22Rv1 (cell line): ENCODE measurements around the gene TSACC.
A peak's percentile ranks its signal among the peaks of the same experiment; 100 is the strongest.

ENCODE experiments used
- H3K27ac ChIP-seq: fragments of 450-650 bp; 2 replicates; pipeline ENCODE4 v1.5.1; 2017
- CTCF ChIP-seq: fragments of 450-650 bp; IDR thresholded peaks from 2 replicates; pipeline ENCODE4 v1.5.1; 2017; ENCODE audit warnings: mild to moderate bottlenecking
- ZFX ChIP-seq: fragments of 450-650 bp; IDR thresholded peaks from 2 replicates; pipeline ENCODE4 v1.6.1; 2017; ENCODE audit warnings: antibody characterized with exemption, borderline replicate concordance

The TSACC gene

GRCh38 chr1:156359249-156359648 is 20.9 kb downstream of the TSACC start:
- TF ChIP-seq ZFX (no peak), CTCF (no peak)
- no peak overlapping the region for H3K27ac ChIP-seq

- H3K27ac ChIP-seq, result no peak overlapping the region
- peak; percentile 22; the same call in 1 of the 2 replicates for TF ChIP-seq CTCF
- no peak for TF ChIP-seq ZFX
These were observed 21.6 kb downstream of the TSACC start for GRCh38 chr1:156359973-156360372.

- TF ChIP-seq CTCF (no peak), ZFX (no peak)
- no peak overlapping the region for H3K27ac ChIP-seq
These were observed 22.2 kb downstream of the TSACC start for GRCh38 chr1:156360534-156360933.

GRCh38 chr1:156365754-156366153 is 27.4 kb downstream of the TSACC start:
- H3K27ac ChIP-seq, result no peak overlapping the region
- TF ChIP-seq CTCF (no peak), ZFX (no peak)

GRCh38 chr1:156366378-156367166 is 28.2 kb downstream of the TSACC start:
- H3K27ac ChIP-seq, result no peak overlapping the region
- TF ChIP-seq ZFX (no peak), CTCF (no peak)

- no peak for TF ChIP-seq ZFX
- no peak for TF ChIP-seq CTCF
- no peak overlapping the region for H3K27ac ChIP-seq
These were observed 29.2 kb downstream of the TSACC start for GRCh38 chr1:156367383-156368156.

- no peak overlapping the region for H3K27ac ChIP-seq
- TF ChIP-seq ZFX (no peak), CTCF (no peak)
These were observed 29.9 kb downstream of the TSACC start for GRCh38 chr1:156368157-156368658.
